ENCODE data around the gene DTX4. TPM values are rescaled to one million over a fixed set of nuclear protein-coding genes. Genes with fewer than 3 reads are reported as not detected.

The DTX4 gene
- total and polyA plus RNA-seq, 5 donors, result 0.70 to 3.4 (median 1.6) TPM

GRCh38 chr11:59253001-59253400, 81.1 kb downstream of the DTX4 start:
- Histone ChIP-seq H3K9me3 (ENCODE audit: control insufficient read depth, low read length) (no peaks in the 10 kb centered on the region), H3K4me3 (ENCODE audit: low read length) (no peak overlapping the region), H3K27ac (ENCODE audit: low read length) (no peak overlapping the region), H3K4me1 (ENCODE audit: control insufficient read depth, insufficient read depth, low read length) (peaks cover under 1% of the 10 kb centered on the region), H3K27me3 (ENCODE audit: control insufficient read depth, insufficient read depth) (no peaks in the 10 kb centered on the region)
- DNase-seq (no peak), ATAC-seq (no peak)
- intact Hi-C loops (cut with DNase I), result no loop called here
- 91% methylated on average over 2 of the region's 2 CpGs for WGBS

- Histone ChIP-seq H3K4me3 (ENCODE audit: low read length) (no peak overlapping the region), H3K4me1 (ENCODE audit: control insufficient read depth, insufficient read depth, low read length) (no peaks in the 10 kb centered on the region), H3K9me3 (ENCODE audit: control insufficient read depth, low read length) (no peaks in the 10 kb centered on the region), H3K27me3 (ENCODE audit: control insufficient read depth, insufficient read depth) (no peaks in the 10 kb centered on the region), H3K27ac (ENCODE audit: low read length) (no peak overlapping the region)
- ATAC-seq (no peak), DNase-seq (no peak)
- intact Hi-C loops (cut with DNase I), result no loop called here
Observed at GRCh38 chr11:59254286-59254685, 82.4 kb downstream of the DTX4 start.

- 74% methylated on average over 8 of the region's 8 CpGs for WGBS
- no peaks in the 10 kb centered on the region for H3K27me3 ChIP-seq (ENCODE audit: control insufficient read depth, insufficient read depth)
- no peak overlapping the region for H3K4me3 ChIP-seq (ENCODE audit: low read length)
- ATAC-seq (no peak), DNase-seq (no peak)
- H3K27ac ChIP-seq (ENCODE audit: low read length), result no peak overlapping the region
- H3K9me3 ChIP-seq (ENCODE audit: control insufficient read depth, low read length), result no peaks in the 10 kb centered on the region
- intact Hi-C loops (cut with DNase I), result no loop called here
- no peaks in the 10 kb centered on the region for H3K4me1 ChIP-seq (ENCODE audit: control insufficient read depth, insufficient read depth, low read length)
Observed at GRCh38 chr11:59255281-59255680, 83.3 kb downstream of the DTX4 start.

Other genes starting within 250 kb of the DTX4 start
- not detected for gene GLYATL1, start 232.6 kb upstream of the DTX4 start, total RNA-seq
- gene GLYATL1, start 232.6 kb upstream of the DTX4 start, polyA plus RNA-seq, result not detected
- not detected for gene GLYATL1B, start 85.8 kb upstream of the DTX4 start, total RNA-seq
- gene GLYATL1B, start 85.8 kb upstream of the DTX4 start, polyA plus RNA-seq, result not detected
- 1 to 10 TPM in 1 of 4 donors, under 1 TPM in 2, not detected in 1; 0.17 to 2.5 (median 0.91) TPM for gene FAM111B, start 64.9 kb upstream of the DTX4 start, total RNA-seq
- gene FAM111B, start 64.9 kb upstream of the DTX4 start, polyA plus RNA-seq, result 0.05 TPM
- gene FAM111A, start 29.3 kb upstream of the DTX4 start, total RNA-seq, result 10 to 100 TPM in 3 of 4 donors, 1 to 10 TPM in 1; 9.1 to 12.2 (median 10.5) TPM
- 7.0 TPM for gene FAM111A, start 29.3 kb upstream of the DTX4 start, polyA plus RNA-seq
- 10 to 100 TPM; 13.5 to 20.9 (median 18.9) TPM for gene MPEG1, start 40.8 kb downstream of the DTX4 start, total RNA-seq
- 1.9 TPM for gene MPEG1, start 40.8 kb downstream of the DTX4 start, polyA plus RNA-seq
- gene OR5AN1, start 186.8 kb downstream of the DTX4 start, total RNA-seq, result not detected
- gene OR5AN1, start 186.8 kb downstream of the DTX4 start, polyA plus RNA-seq, result not detected

Data from right cardiac atrium (tissue), 5 donors.